Endothelial cell of umbilical vein (primary cell): Measurements from ENCODE around the gene ASB2. TPM values are rescaled to one million over a fixed set of nuclear protein-coding genes. Genes with fewer than 3 reads are reported as not detected.

ENCODE experiments used
- BruUV-seq: library from RNA; stranded (reverse); fragments of 400-500 nt; replicated peaks from 2 replicates; lab custom pipeline; 2021; lab: Mats Ljungman, UMichigan
- CTCF ChIA-PET: fragments of 300-600, 350-600 bp; sonication (Branson Sonifier 250); formaldehyde crosslinking; loops from one replicate; lab custom pipeline; 2021; ENCODE audit warnings: antibody characterized with exemption, inconsistent platforms; lab: Charles Lee
- POLR2A ChIA-PET: fragments of 300-600, 350-600 bp; sonication (Branson Sonifier 250); formaldehyde crosslinking; loops from one replicate; lab custom pipeline; 2021; ENCODE audit warnings: antibody characterized with exemption, inconsistent platforms; lab: Charles Lee
- DNase-seq: peaks from one replicate; pipeline ENCODE4 v3.0.0-alpha.2; 2011; ENCODE audit warnings: low read depth, low spot score
- FAIRE-seq: peaks from 2 replicates; lab custom pipeline; 2011; peaks lifted over from hg19 to GRCh38; lab: Jason Lieb, UNC
- H2AFZ ChIP-seq: 2 replicates; pipeline ENCODE4 v1.6.0; 2012; ENCODE audit warnings: low read depth, low read length, control low read depth, inconsistent platforms
- H3K27ac ChIP-seq: 2 replicates; pipeline ENCODE4 v1.5.1; 2011; ENCODE audit warnings: low read depth, mild to moderate bottlenecking, control low read depth, low read length, moderate library complexity; ENCODE audit not compliant: insufficient read depth
- H3K27me3 ChIP-seq, 2 experiments: 2 replicates each; pipeline versions ENCODE4 v1.6.0 to v1.6.1; 2011; ENCODE audit warnings: low read length in 2 of 2, mixed read lengths in 1 of 2; ENCODE audit not compliant: control insufficient read depth in 2 of 2, insufficient read depth in 2 of 2
- H3K36me3 ChIP-seq, 2 experiments: 2 replicates in 1 of 2; 3 replicates in 1 of 2; pipeline ENCODE4 v1.5.1; 2011; ENCODE audit warnings: low read length in 2 of 2, mild to moderate bottlenecking in 1 of 2, moderate library complexity in 1 of 2; ENCODE audit not compliant: control insufficient read depth in 2 of 2, insufficient read depth in 2 of 2; ENCODE audit errors: extremely low read depth in 1 of 2
- H3K4me1 ChIP-seq: 3 replicates; pipeline ENCODE4 v1.5.1; 2011; ENCODE audit warnings: mild to moderate bottlenecking, low read length; ENCODE audit not compliant: control insufficient read depth, insufficient read depth; ENCODE audit errors: extremely low read depth
- H3K4me2 ChIP-seq: 2 replicates; pipeline ENCODE4 v1.6.1; 2011; ENCODE audit warnings: low read length, control low read depth, mixed read lengths; ENCODE audit not compliant: insufficient read depth
- H3K4me3 ChIP-seq, 3 experiments: fragments of 200-600 bp in 1 of 3; sonication (generic), shearing (Covaris generic) in 1 of 3; replicated peaks in 1 of 3; 2 replicates each; pipeline ENCODE4 v1.5.1; 2011 to 2016; ENCODE audit warnings: control low read depth in 3 of 3, low read length in 3 of 3, mild to moderate bottlenecking in 2 of 3, inconsistent platforms in 1 of 3, low read depth in 1 of 3, moderate library complexity in 1 of 3; ENCODE audit not compliant: insufficient read depth in 1 of 3
- H3K79me2 ChIP-seq: 2 replicates; pipeline ENCODE4 v1.6.0; 2012; ENCODE audit warnings: low read length, inconsistent platforms; ENCODE audit not compliant: control insufficient read depth, insufficient read depth
- H3K9ac ChIP-seq: replicated peaks from 2 replicates; pipeline ENCODE3; 2011; ENCODE audit warnings: low read length, control low read depth; ENCODE audit not compliant: insufficient read depth; ENCODE audit errors: extremely low read depth
- H3K9me1 ChIP-seq: replicated peaks from 3 replicates; pipeline ENCODE4 v1.6.0; 2011; ENCODE audit warnings: mild to moderate bottlenecking, low read length; ENCODE audit not compliant: control insufficient read depth, insufficient read depth; ENCODE audit errors: extremely low read depth
- H3K9me3 ChIP-seq: replicated peaks from 2 replicates; pipeline ENCODE4 v1.5.1; 2012; ENCODE audit warnings: low read length, inconsistent platforms; ENCODE audit not compliant: control insufficient read depth, insufficient read depth
- H4K20me1 ChIP-seq: replicated peaks from 2 replicates; pipeline ENCODE3; 2011; ENCODE audit warnings: mild to moderate bottlenecking, low read length; ENCODE audit not compliant: control insufficient read depth, insufficient read depth; ENCODE audit errors: extremely low read depth
- CTCF ChIP-seq, 2 donors: IDR thresholded peaks; 1 replicate in 1 of 2; 2 replicates in 1 of 2; pipeline ENCODE4 v1.5.1; 2011; ENCODE audit warnings: low read length in 2 of 2, mild to moderate bottlenecking in 2 of 2, moderate library complexity in 2 of 2, control low read depth in 1 of 2, inconsistent platforms in 1 of 2, low read depth in 1 of 2; ENCODE audit not compliant: insufficient read depth in 1 of 2; ENCODE audit errors: extremely low read depth in 1 of 2
- EZH2 ChIP-seq: IDR thresholded peaks from 2 replicates; pipeline ENCODE4 v1.6.1; 2012; ENCODE audit warnings: borderline replicate concordance, low read depth, mild to moderate bottlenecking, moderate library complexity, low read length, inconsistent platforms; ENCODE audit not compliant: severe bottlenecking
- FOS ChIP-seq: IDR thresholded peaks from 2 replicates; pipeline ENCODE4 v1.6.1; 2011; ENCODE audit warnings: mild to moderate bottlenecking, low read length, moderate library complexity, borderline replicate concordance; ENCODE audit not compliant: insufficient read depth
- GATA2 ChIP-seq: IDR thresholded peaks from 2 replicates; pipeline ENCODE4 v1.7.0; 2011; ENCODE audit warnings: low read depth, mild to moderate bottlenecking, moderate library complexity, mixed read lengths, low read length; ENCODE audit not compliant: insufficient read length, insufficient read depth
- JUN ChIP-seq: IDR thresholded peaks from 2 replicates; pipeline ENCODE4 v1.6.1; 2011; ENCODE audit warnings: borderline replicate concordance, low read depth; ENCODE audit not compliant: insufficient read length, insufficient read depth
- MAX ChIP-seq: IDR thresholded peaks from 2 replicates; pipeline ENCODE4 v1.6.1; 2011; ENCODE audit not compliant: insufficient read depth, insufficient read length
- MYC ChIP-seq: IDR thresholded peaks from one replicate; pipeline ENCODE4 v1.6.1; 2011; ENCODE audit warnings: mild to moderate bottlenecking, low read depth, low read length
- POLR2A ChIP-seq: IDR thresholded peaks from 2 replicates; pipeline ENCODE4 v1.6.1; 2012; ENCODE audit warnings: low read depth, mild to moderate bottlenecking, control low read depth, low read length
- POLR2AphosphoS5 ChIP-seq: IDR thresholded peaks from 2 replicates; pipeline ENCODE4 v1.6.1; 2012; ENCODE audit warnings: low read depth, mild to moderate bottlenecking, control low read depth, low read length, moderate library complexity; ENCODE audit not compliant: insufficient read depth
- dilution Hi-C: fragments of 300-500 bp; cut with MboI; formaldehyde crosslinking; loops from one replicate; pipeline ENCODE4 v1.15.0; 2019; ENCODE audit warnings: low sequenced_read_pairs; ENCODE audit not compliant: extremely low pct_ligation_motif_present
- intact Hi-C: fragments of 100-400 bp; cut with micrococcal nuclease; formaldehyde crosslinking; loops from one replicate; pipeline ENCODE4 v1.10.0; 2022
- microRNA-seq: library from miRNA; unstranded; fragments of <30 nt; microRNA quantifications from one replicate; pipeline ENCODE4 v1.2.0, GENCODE V29; 2021; ENCODE audit warnings: borderline number of aligned reads, borderline replicate concordance
- polyA plus RNA-seq, 4 experiments: library from polyadenylated mRNA; depleted of rRNA in 3 of 4; stranded (reverse) in 3 of 4; unstranded in 1 of 4; fragments of >200 nt; gene quantifications; 2 replicates each; pipeline versions ENCODE4 v1.2.1 to v1.2.3, GENCODE V29; 2011 to 2012; ENCODE audit warnings: missing spikeins in 1 of 4
- small RNA-seq: library from RNA; depleted of rRNA; stranded (forward); fragments of <200 nt; gene quantifications from one replicate; pipeline ENCODE3, GENCODE V24; 2012; ENCODE audit warnings: low replicate concordance, low read depth; ENCODE audit not compliant: insufficient read depth, insufficient read length
- total RNA-seq: library from RNA; stranded (reverse); gene quantifications from 2 replicates; pipeline ENCODE4 v1.2.3, GENCODE V29; 2021

ASB2 gene
- total and polyA plus RNA-seq, 2 donors (not counting 3 experiments of a cell fraction or from before 2014, with no cell fraction given): not detected

- Histone ChIP-seq H3K9me3 (no peaks in the 10 kb centered on the region), H3K9ac (no peak overlapping the region), H2AFZ (no peak overlapping the region), H3K36me3 (no peaks in the 10 kb centered on the region), H3K27me3 (no peaks in the 10 kb centered on the region), H3K4me3 (no peak overlapping the region), H3K79me2 (no peaks in the 10 kb centered on the region), H3K4me2 (no peak overlapping the region), H3K4me1 (no peaks in the 10 kb centered on the region), H3K27ac (no peak overlapping the region), H4K20me1 (no peaks in the 10 kb centered on the region), H3K9me1 (no peaks in the 10 kb centered on the region)
- TF ChIP-seq POLR2AphosphoS5 (no peak), POLR2A (no peak), MAX (no peak), FOS (no peak), GATA2 (no peak), JUN (no peak), MYC (no peak), EZH2 (no peak), CTCF (IDR thresholded peaks at IDR 0.05; ENCODE audit: extremely low read depth in 1 of 2, insufficient read depth in 1 of 2, low read depth in 1 of 2, low read length in 2 of 2) (no peak)
- CTCF ChIA-PET: interaction anchor here (0.8 to 1.5 kb wide), 2 partner anchors 11 to 48 kb away, joined by 4 read pairs; no protein-coding TSS in a partner anchor
- FAIRE-seq (no peak), DNase-seq (no peak)
- dilution Hi-C loops: no loop called here
- intact Hi-C loops: no loop called here
- BruUV-seq: no TSS peak
- POLR2A ChIA-PET: no interaction called here
Measured at GRCh38 chr14:93884950-93885349, 91.4 kb downstream of the ASB2 start.

Small RNA genes within 50 kb of the gene (microRNA-seq; reads per million reads assigned to microRNA genes)
- gene MIR4506: not detected

Small RNA genes within 50 kb of the gene (small RNA-seq; reads per million reads assigned to genes)
- gene MIR4506: not detected

Other genes starting within 250 kb of the ASB2 start
- not detected in 2 replicates for gene PRIMA1, start 188.1 kb downstream of the ASB2 start, total RNA-seq
- not detected in 2 replicates for gene PRIMA1, start 188.1 kb downstream of the ASB2 start, polyA plus RNA-seq
- gene FAM181A, start 49.2 kb downstream of the ASB2 start, total RNA-seq: not detected in 2 replicates
- gene FAM181A, start 49.2 kb downstream of the ASB2 start, polyA plus RNA-seq: not detected in 2 replicates
- not detected in 2 replicates for gene CCDC197, start 20.7 kb upstream of the ASB2 start, total RNA-seq
- not detected in 2 replicates for gene CCDC197, start 20.7 kb upstream of the ASB2 start, polyA plus RNA-seq
- 1.1 and 1.6 TPM in 2 replicates for gene OTUB2, start 49.8 kb upstream of the ASB2 start, total RNA-seq
- gene OTUB2, start 49.8 kb upstream of the ASB2 start, polyA plus RNA-seq: 0.53 and 0.70 TPM in 2 replicates
- gene DDX24, start 104.6 kb upstream of the ASB2 start, total RNA-seq: 132 and 141 TPM in 2 replicates
- 86.7 and 88.3 TPM in 2 replicates for gene DDX24, start 104.6 kb upstream of the ASB2 start, polyA plus RNA-seq
- 31.1 and 31.8 TPM in 2 replicates for gene IFI27L1, start 104.7 kb upstream of the ASB2 start, total RNA-seq
- gene IFI27L1, start 104.7 kb upstream of the ASB2 start, polyA plus RNA-seq: 32.9 and 38.1 TPM in 2 replicates
- 72.0 and 126 TPM in 2 replicates for gene IFI27, start 134.2 kb upstream of the ASB2 start, total RNA-seq
- gene IFI27, start 134.2 kb upstream of the ASB2 start, polyA plus RNA-seq: 1,265 and 1,831 TPM in 2 replicates
- gene IFI27L2, start 153.0 kb upstream of the ASB2 start, total RNA-seq: 11.0 and 28.7 TPM in 2 replicates
- gene IFI27L2, start 153.0 kb upstream of the ASB2 start, polyA plus RNA-seq: 82.9 and 93.9 TPM in 2 replicates
- not detected in 2 replicates for gene PPP4R4, start 197.8 kb upstream of the ASB2 start, total RNA-seq
- not detected in 2 replicates for gene PPP4R4, start 197.8 kb upstream of the ASB2 start, polyA plus RNA-seq